Measurements from ENCODE around the gene RHOU.

RHOU gene

GRCh38 chr1:228721407-228721806 lies 13.9 kb upstream of the RHOU start:
- TF ChIP-seq EZH2phosphoT487 (IDR thresholded peaks at IDR 0.05; ENCODE audit: low read depth), result no peak
- TF ChIP-seq CTCF (IDR thresholded peaks at IDR 0.05; ENCODE audit: low read depth, low read length), result no peak
- no peak overlapping the region for H3K9ac ChIP-seq (ENCODE audit: low read length)
- no peak overlapping the region for H2AFZ ChIP-seq (ENCODE audit: low read depth, low read length)
- H4K20me1 ChIP-seq (ENCODE audit: insufficient read depth, low read length), result no peaks in the 10 kb centered on the region
- no peak overlapping the region for H3K27ac ChIP-seq (ENCODE audit: low read length)
- no peaks in the 10 kb centered on the region for H3K36me3 ChIP-seq (replicated peaks; ENCODE audit: low read depth, low read length)
- no peaks in the 10 kb centered on the region for H3K27me3 ChIP-seq (ENCODE audit: low read depth, low read length)
- H3K4me1 ChIP-seq (ENCODE audit: low read length), result peaks cover 2% of the 10 kb centered on the region; the same call in 1 of the 2 replicates
- H3K9me3 ChIP-seq (ENCODE audit: insufficient read depth, low read length), result no peaks in the 10 kb centered on the region
- H3K4me2 ChIP-seq (ENCODE audit: low read length), result no peak overlapping the region
- H3K4me3 ChIP-seq (ENCODE audit: low read length), result no peak overlapping the region
- no peaks in the 10 kb centered on the region for H3K79me2 ChIP-seq (ENCODE audit: low read length)

- H3K9ac ChIP-seq (ENCODE audit: low read length), result no peak overlapping the region
- no peaks in the 10 kb centered on the region for H4K20me1 ChIP-seq (ENCODE audit: insufficient read depth, low read length)
- no peak overlapping the region for H3K4me2 ChIP-seq (ENCODE audit: low read length)
- TF ChIP-seq CTCF (IDR thresholded peaks at IDR 0.05; ENCODE audit: low read depth, low read length), result no peak
- no peak overlapping the region for H3K27ac ChIP-seq (ENCODE audit: low read length)
- no peaks in the 10 kb centered on the region for H3K79me2 ChIP-seq (ENCODE audit: low read length)
- no peak overlapping the region for H3K4me3 ChIP-seq (ENCODE audit: low read length)
- H3K4me1 ChIP-seq (ENCODE audit: low read length), result peaks cover 7% of the 10 kb centered on the region; the same call in 1 of the 2 replicates
- no peaks in the 10 kb centered on the region for H3K9me3 ChIP-seq (ENCODE audit: insufficient read depth, low read length)
- peaks cover 6% of the 10 kb centered on the region for H3K27me3 ChIP-seq (ENCODE audit: low read depth, low read length)
- no peak overlapping the region for H2AFZ ChIP-seq (ENCODE audit: low read depth, low read length)
- no peaks in the 10 kb centered on the region for H3K36me3 ChIP-seq (replicated peaks; ENCODE audit: low read depth, low read length)
Measured at GRCh38 chr1:228723287-228723686, 12.0 kb upstream of the RHOU start.

- no peak overlapping the region for H2AFZ ChIP-seq (ENCODE audit: low read depth, low read length)
- no peak overlapping the region for H3K4me3 ChIP-seq (ENCODE audit: low read length)
- peaks cover 7% of the 10 kb centered on the region; the same call in 1 of the 2 replicates for H3K4me1 ChIP-seq (ENCODE audit: low read length)
- no peak overlapping the region for H3K27ac ChIP-seq (ENCODE audit: low read length)
- no peak overlapping the region for H3K4me2 ChIP-seq (ENCODE audit: low read length)
- TF ChIP-seq CTCF (IDR thresholded peaks at IDR 0.05; ENCODE audit: low read depth, low read length) (no peak), EZH2phosphoT487 (IDR thresholded peaks at IDR 0.05; ENCODE audit: low read depth) (no peak)
- peaks cover 6% of the 10 kb centered on the region for H3K27me3 ChIP-seq (ENCODE audit: low read depth, low read length)
- no peaks in the 10 kb centered on the region for H3K9me3 ChIP-seq (ENCODE audit: insufficient read depth, low read length)
- no peaks in the 10 kb centered on the region for H3K79me2 ChIP-seq (ENCODE audit: low read length)
- no peak overlapping the region for H3K9ac ChIP-seq (ENCODE audit: low read length)
- H3K36me3 ChIP-seq (replicated peaks; ENCODE audit: low read depth, low read length), result no peaks in the 10 kb centered on the region
- no peaks in the 10 kb centered on the region for H4K20me1 ChIP-seq (ENCODE audit: insufficient read depth, low read length)
Measured at GRCh38 chr1:228723921-228724320, 11.4 kb upstream of the RHOU start.

- H2AFZ ChIP-seq (ENCODE audit: low read depth, low read length), result no peak overlapping the region
- peaks cover 7% of the 10 kb centered on the region; the same call in 1 of the 2 replicates for H3K4me1 ChIP-seq (ENCODE audit: low read length)
- H4K20me1 ChIP-seq (ENCODE audit: insufficient read depth, low read length), result no peaks in the 10 kb centered on the region
- H3K36me3 ChIP-seq (replicated peaks; ENCODE audit: low read depth, low read length), result no peaks in the 10 kb centered on the region
- no peaks in the 10 kb centered on the region for H3K79me2 ChIP-seq (ENCODE audit: low read length)
- H3K9me3 ChIP-seq (ENCODE audit: insufficient read depth, low read length), result no peaks in the 10 kb centered on the region
- H3K27me3 ChIP-seq (ENCODE audit: low read depth, low read length), result peaks cover 6% of the 10 kb centered on the region
- no peak overlapping the region for H3K4me3 ChIP-seq (ENCODE audit: low read length)
- no peak overlapping the region for H3K27ac ChIP-seq (ENCODE audit: low read length)
- no peak for TF ChIP-seq EZH2phosphoT487 (IDR thresholded peaks at IDR 0.05; ENCODE audit: low read depth)
- no peak for TF ChIP-seq CTCF (IDR thresholded peaks at IDR 0.05; ENCODE audit: low read depth, low read length)
- H3K4me2 ChIP-seq (ENCODE audit: low read length), result no peak overlapping the region
- H3K9ac ChIP-seq (ENCODE audit: low read length), result no peak overlapping the region
Measured at GRCh38 chr1:228725178-228725577, 10.1 kb upstream of the RHOU start.

All from OCI-LY3 (cell line).